ENCODE measurements around the gene RPS6KB2.

- TF ChIP-seq EZH2 (IDR thresholded peaks at IDR 0.05; ENCODE audit: borderline replicate concordance, low read depth, low read length, poor library complexity, severe bottlenecking) (no peak), CTCF (conservative IDR thresholded peaks at IDR 0.05; ENCODE audit: low read depth, low read length) (no peak)
Observed at GRCh38 chr11:67484847-67485311, 56.6 kb downstream of the RPS6KB2 start.
